ENCODE data around the gene RRP7A.

DNA sequence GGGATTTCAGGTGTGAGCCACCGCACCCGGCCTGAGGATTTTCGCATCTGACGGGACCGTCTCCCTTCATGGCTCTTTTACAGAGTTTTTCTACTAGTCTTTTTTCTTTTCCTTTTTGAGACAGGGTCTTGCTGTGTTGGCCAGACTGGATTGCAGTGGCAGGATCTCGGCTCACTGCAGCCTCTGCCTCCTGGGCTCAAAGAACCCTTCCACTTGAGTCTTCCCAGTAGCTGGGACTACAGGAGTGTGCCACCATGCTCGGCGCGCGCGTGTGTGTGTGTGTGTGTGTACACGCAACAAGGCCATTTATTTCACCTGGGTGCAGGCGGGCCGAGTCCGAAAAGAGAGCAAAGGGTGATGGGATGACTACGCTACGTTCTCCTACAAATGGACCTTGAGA is 45.1 kb upstream of the RRP7A start:
- TF ChIP-seq RARB (CRISPR knock-in tag; IDR thresholded peaks at IDR 0.05) (no peak), PPARA (CRISPR knock-in tag; IDR thresholded peaks at IDR 0.05; ENCODE audit: borderline replicate concordance) (no peak), ZC3H10 (CRISPR knock-in tag; IDR thresholded peaks at IDR 0.05) (no peak), ESRRG (CRISPR knock-in tag; IDR thresholded peaks at IDR 0.05) (no peak), ZNF70 (CRISPR knock-in tag; IDR thresholded peaks at IDR 0.05) (no peak), ZFP3 (CRISPR knock-in tag; IDR thresholded peaks at IDR 0.05) (no peak), GLIS3 (CRISPR knock-in tag; IDR thresholded peaks at IDR 0.05) (no peak), OSR1 (CRISPR knock-in tag; IDR thresholded peaks at IDR 0.05) (no peak)
- TF ChIP-seq, protein P1, sequence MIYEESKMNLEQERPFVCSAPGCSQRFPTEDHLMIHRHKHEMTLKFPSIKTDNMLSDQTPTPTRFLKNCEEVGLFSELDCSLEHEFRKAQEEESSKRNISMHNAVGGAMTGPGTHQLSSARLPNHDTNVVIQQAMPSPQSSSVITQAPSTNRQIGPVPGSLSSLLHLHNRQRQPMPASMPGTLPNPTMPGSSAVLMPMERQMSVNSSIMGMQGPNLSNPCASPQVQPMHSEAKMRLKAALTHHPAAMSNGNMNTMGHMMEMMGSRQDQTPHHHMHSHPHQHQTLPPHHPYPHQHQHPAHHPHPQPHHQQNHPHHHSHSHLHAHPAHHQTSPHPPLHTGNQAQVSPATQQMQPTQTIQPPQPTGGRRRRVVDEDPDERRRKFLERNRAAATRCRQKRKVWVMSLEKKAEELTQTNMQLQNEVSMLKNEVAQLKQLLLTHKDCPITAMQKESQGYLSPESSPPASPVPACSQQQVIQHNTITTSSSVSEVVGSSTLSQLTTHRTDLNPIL (CRISPR knock-in tag; IDR thresholded peaks at IDR 0.05; ENCODE audit: low read depth) = no peak
- TF ChIP-seq, protein P2, sequence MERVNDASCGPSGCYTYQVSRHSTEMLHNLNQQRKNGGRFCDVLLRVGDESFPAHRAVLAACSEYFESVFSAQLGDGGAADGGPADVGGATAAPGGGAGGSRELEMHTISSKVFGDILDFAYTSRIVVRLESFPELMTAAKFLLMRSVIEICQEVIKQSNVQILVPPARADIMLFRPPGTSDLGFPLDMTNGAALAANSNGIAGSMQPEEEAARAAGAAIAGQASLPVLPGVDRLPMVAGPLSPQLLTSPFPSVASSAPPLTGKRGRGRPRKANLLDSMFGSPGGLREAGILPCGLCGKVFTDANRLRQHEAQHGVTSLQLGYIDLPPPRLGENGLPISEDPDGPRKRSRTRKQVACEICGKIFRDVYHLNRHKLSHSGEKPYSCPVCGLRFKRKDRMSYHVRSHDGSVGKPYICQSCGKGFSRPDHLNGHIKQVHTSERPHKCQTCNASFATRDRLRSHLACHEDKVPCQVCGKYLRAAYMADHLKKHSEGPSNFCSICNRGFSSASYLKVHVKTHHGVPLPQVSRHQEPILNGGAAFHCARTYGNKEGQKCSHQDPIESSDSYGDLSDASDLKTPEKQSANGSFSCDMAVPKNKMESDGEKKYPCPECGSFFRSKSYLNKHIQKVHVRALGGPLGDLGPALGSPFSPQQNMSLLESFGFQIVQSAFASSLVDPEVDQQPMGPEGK (CRISPR knock-in tag; IDR thresholded peaks at IDR 0.05; ENCODE audit: borderline replicate concordance) = no peak
